ENCODE results near the gene CRIP2. TPM values are rescaled to one million over a fixed set of nuclear protein-coding genes. Genes with fewer than 3 reads are reported as not detected.

The CRIP2 gene
- total RNA-seq, 1 donor from 2014 or later: 71.8 TPM

DNA sequence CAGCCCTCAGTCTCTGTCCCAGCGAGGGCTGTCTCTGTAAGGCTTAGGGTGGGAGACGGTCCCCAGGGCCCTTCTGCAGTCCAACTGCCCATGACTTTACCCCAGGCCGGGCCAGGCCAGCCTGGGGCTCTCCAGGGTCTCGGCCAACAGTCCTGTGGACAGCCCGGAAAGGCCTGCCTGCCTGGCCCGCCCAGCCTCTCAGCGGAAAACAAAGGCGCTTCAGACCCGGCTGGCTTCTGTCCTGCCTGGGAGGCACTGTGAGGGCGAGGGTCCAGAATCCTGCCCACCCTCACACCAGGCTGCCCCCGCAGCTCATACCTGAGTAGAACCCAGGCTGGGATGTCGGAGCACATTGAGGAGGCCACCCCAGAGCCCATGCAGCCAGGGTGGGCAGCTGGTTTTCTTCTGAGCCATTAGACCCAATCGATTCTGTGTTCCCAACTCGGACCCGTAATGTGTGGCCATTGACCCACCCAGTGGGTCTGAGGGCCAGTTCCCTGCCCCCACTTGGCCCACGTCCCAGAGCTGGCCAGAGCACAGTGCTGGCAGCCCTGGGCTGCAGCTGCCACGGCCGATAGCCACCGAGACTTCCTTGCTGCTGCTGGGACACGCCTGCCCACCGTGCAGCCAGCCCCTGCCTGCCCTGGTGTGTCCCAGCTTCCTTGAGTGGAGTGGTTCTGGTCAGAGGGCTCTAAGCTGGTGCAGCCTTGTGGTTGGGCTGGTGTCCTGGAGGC is 1.6 kb downstream of the CRIP2 start:
- DNase-seq (ENCODE audit: low read depth) (no peak), FAIRE-seq (no peak)
- H4K20me1 ChIP-seq (ENCODE audit: insufficient read depth, low read length): peaks cover 27% of the 10 kb centered on the region
- H3K9me3 Mint-ChIP-seq (ENCODE audit: unreplicated experiment): no peaks in the 10 kb centered on the region
- peaks cover 37% of the 10 kb centered on the region for H3K4me1 ChIP-seq (ENCODE audit: insufficient read depth, low read length)
- H3K27ac Mint-ChIP-seq (ENCODE audit: unreplicated experiment): no peak overlapping the region
- peaks cover 5% of the 10 kb centered on the region for H3K27me3 Mint-ChIP-seq (ENCODE audit: low read depth, unreplicated experiment)
- peaks cover 25% of the 10 kb centered on the region for H3K79me2 ChIP-seq (ENCODE audit: insufficient read depth, low read length)
- H3K9ac ChIP-seq (ENCODE audit: low read length): peak overlapping the region; percentile 88
- peaks cover 6% of the 10 kb centered on the region for H3K4me1 Mint-ChIP-seq (ENCODE audit: low read depth, unreplicated experiment)
- peak overlapping the region; percentile 78 for H3K4me3 Mint-ChIP-seq (ENCODE audit: unreplicated experiment)
- peak overlapping the region; percentile 69 for H2AFZ ChIP-seq (ENCODE audit: low read depth, low read length)
- H3K27ac ChIP-seq (ENCODE audit: low read depth, low read length): peak overlapping the region; percentile 62
- no peaks in the 10 kb centered on the region for H3K27me3 ChIP-seq (ENCODE audit: insufficient read depth, low read length)
- H3K36me3 ChIP-seq (ENCODE audit: insufficient read depth, low read length): no peaks in the 10 kb centered on the region
- no peaks in the 10 kb centered on the region for H3K9me3 ChIP-seq (ENCODE audit: insufficient read depth, low read depth, low read length)
- no peak for TF ChIP-seq EZH2 (IDR thresholded peaks at IDR 0.05; ENCODE audit: insufficient read depth, low read length)
- TF ChIP-seq, protein P1, sequence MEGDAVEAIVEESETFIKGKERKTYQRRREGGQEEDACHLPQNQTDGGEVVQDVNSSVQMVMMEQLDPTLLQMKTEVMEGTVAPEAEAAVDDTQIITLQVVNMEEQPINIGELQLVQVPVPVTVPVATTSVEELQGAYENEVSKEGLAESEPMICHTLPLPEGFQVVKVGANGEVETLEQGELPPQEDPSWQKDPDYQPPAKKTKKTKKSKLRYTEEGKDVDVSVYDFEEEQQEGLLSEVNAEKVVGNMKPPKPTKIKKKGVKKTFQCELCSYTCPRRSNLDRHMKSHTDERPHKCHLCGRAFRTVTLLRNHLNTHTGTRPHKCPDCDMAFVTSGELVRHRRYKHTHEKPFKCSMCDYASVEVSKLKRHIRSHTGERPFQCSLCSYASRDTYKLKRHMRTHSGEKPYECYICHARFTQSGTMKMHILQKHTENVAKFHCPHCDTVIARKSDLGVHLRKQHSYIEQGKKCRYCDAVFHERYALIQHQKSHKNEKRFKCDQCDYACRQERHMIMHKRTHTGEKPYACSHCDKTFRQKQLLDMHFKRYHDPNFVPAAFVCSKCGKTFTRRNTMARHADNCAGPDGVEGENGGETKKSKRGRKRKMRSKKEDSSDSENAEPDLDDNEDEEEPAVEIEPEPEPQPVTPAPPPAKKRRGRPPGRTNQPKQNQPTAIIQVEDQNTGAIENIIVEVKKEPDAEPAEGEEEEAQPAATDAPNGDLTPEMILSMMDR (IDR thresholded peaks at IDR 0.05; ENCODE audit: insufficient read depth, low read depth, low read length): no peak
- peak overlapping the region; percentile 73 for H3K4me3 ChIP-seq (ENCODE audit: insufficient read depth, low read depth, low read length)
- peaks cover 3% of the 10 kb centered on the region for H3K36me3 Mint-ChIP-seq (ENCODE audit: low read depth, unreplicated experiment)
- H3K4me2 ChIP-seq (ENCODE audit: low read length): peak overlapping the region; percentile 97

DNA sequence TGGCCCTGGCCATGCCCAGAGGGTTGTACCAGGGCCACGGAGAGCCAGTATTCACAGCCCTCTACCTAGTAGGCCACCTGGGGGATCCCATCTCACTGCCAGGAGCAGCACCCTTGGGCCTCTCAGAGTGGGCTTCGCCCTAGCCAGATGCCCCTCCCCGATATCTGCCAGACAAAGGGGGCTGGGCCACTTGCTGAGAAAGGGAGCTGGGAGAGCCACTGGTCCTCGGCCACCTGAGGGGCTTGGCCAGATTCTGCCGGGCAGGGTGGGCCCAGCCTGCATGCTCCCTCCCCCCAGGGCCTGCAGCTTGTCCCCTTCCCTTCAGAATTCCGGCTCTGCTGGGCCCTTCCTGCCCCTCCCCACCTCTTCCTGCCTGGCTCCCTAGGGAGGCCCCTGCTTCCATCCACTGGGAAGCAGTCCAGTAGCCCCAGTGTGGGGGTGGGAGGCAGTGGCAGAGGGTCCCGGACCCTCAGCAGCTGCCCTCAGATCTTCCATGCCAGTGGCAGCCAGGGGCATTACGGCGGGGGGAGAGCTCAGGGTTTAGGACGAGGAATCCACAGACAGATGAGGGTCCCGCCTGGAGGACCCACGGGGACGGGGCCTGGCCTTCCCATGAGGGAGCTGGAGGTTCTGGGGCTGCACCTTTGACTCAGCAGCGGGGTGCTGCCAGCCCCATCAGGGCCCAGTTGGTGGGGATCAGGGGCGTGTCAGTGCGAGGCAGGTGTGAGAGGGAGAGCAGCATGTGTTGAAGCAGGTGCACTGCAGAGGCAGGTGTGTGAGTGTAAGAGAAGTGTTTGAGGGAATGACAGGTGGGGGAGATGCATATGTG is 2.4 kb downstream of the CRIP2 start:
- Histone ChIP-seq H3K4me2 (ENCODE audit: low read length) (peak overlapping the region; percentile 97), H3K27ac (ENCODE audit: low read depth, low read length) (peak overlapping the region; percentile 62), H3K9me3 (ENCODE audit: insufficient read depth, low read depth, low read length) (no peaks in the 10 kb centered on the region), H2AFZ (ENCODE audit: low read depth, low read length) (no peak overlapping the region), H3K36me3 (ENCODE audit: insufficient read depth, low read length) (no peaks in the 10 kb centered on the region), H3K79me2 (ENCODE audit: insufficient read depth, low read length) (peaks cover 25% of the 10 kb centered on the region), H3K27me3 (ENCODE audit: insufficient read depth, low read length) (no peaks in the 10 kb centered on the region), H4K20me1 (ENCODE audit: insufficient read depth, low read length) (peaks cover 25% of the 10 kb centered on the region), H3K9ac (ENCODE audit: low read length) (peak overlapping the region; percentile 88), H3K4me3 (ENCODE audit: insufficient read depth, low read depth, low read length) (peak overlapping the region; percentile 73), H3K4me1 (ENCODE audit: insufficient read depth, low read length) (peaks cover 44% of the 10 kb centered on the region)
- Mint-ChIP-seq H3K36me3 (ENCODE audit: low read depth, unreplicated experiment) (peaks cover 3% of the 10 kb centered on the region), H3K27ac (ENCODE audit: unreplicated experiment) (no peak overlapping the region), H3K9me3 (ENCODE audit: unreplicated experiment) (no peaks in the 10 kb centered on the region), H3K4me1 (ENCODE audit: low read depth, unreplicated experiment) (peaks cover 9% of the 10 kb centered on the region), H3K4me3 (ENCODE audit: unreplicated experiment) (no peak overlapping the region), H3K27me3 (ENCODE audit: low read depth, unreplicated experiment) (peaks cover 5% of the 10 kb centered on the region)
- DNase-seq (ENCODE audit: low read depth): no peak
- no peak for FAIRE-seq
- no peak for TF ChIP-seq EZH2 (IDR thresholded peaks at IDR 0.05; ENCODE audit: insufficient read depth, low read length)
- TF ChIP-seq, protein P1 (IDR thresholded peaks at IDR 0.05; ENCODE audit: insufficient read depth, low read depth, low read length): no peak
